SU-DHL-6 (cell line): ENCODE results near the gene TBC1D32.

Experiments
- H2AFZ ChIP-seq: fragments of 200-600 bp; sonication (generic); 2 replicates; pipeline ENCODE4 v1.6.1; 2014; ENCODE audit warnings: low read depth, mild to moderate bottlenecking, moderate library complexity, mixed read lengths, antibody characterized with exemption, low read length; ENCODE audit not compliant: severe bottlenecking
- H3F3A ChIP-seq: fragments of 200-600 bp; shearing (Covaris generic); 2 replicates; pipeline ENCODE4 v1.6.0; 2016; ENCODE audit warnings: antibody characterized with exemption, mild to moderate bottlenecking; ENCODE audit not compliant: insufficient read depth
- H3K27ac ChIP-seq: fragments of 200-600 bp; sonication (generic); 2 replicates; pipeline ENCODE4 v1.5.1; 2016; ENCODE audit warnings: low read depth, mild to moderate bottlenecking, low read length, moderate library complexity, mixed read lengths
- H3K27me3 ChIP-seq: fragments of 200-600 bp; sonication (generic), shearing (Covaris generic); 2 replicates; pipeline ENCODE4 v1.6.0; 2014; ENCODE audit warnings: mild to moderate bottlenecking, low read length
- H3K36me3 ChIP-seq: fragments of 200-600 bp; sonication (generic); 2 replicates; pipeline ENCODE4 v1.6.1; 2014; ENCODE audit warnings: mild to moderate bottlenecking, low read length, mixed read lengths
- H3K4me2 ChIP-seq: fragments of 300-600, 200-600 bp; shearing (Covaris generic), sonication (generic); 2 replicates; pipeline ENCODE4 v1.6.0; 2014; ENCODE audit warnings: low read length, low read depth, mild to moderate bottlenecking; ENCODE audit not compliant: poor library complexity, severe bottlenecking
- H3K4me3 ChIP-seq: fragments of 200-600 bp; sonication (generic); 2 replicates; pipeline ENCODE4 v1.5.1; 2014; ENCODE audit warnings: antibody characterized with exemption, low read length, mild to moderate bottlenecking, mixed read lengths; ENCODE audit not compliant: insufficient read depth, poor library complexity, severe bottlenecking
- H3K79me2 ChIP-seq: fragments of 200-600 bp; sonication (generic); 2 replicates; pipeline ENCODE4 v1.6.1; 2014; ENCODE audit warnings: mild to moderate bottlenecking, low read length, moderate library complexity; ENCODE audit not compliant: insufficient read depth
- H3K9ac ChIP-seq: fragments of 200-600 bp; sonication (generic); 2 replicates; pipeline ENCODE4 v1.7.0; 2014; ENCODE audit warnings: mild to moderate bottlenecking, low read length
- H3K9me2 ChIP-seq: fragments of 200-600 bp; sonication (generic); replicated peaks from 2 replicates; pipeline ENCODE4 v1.6.1; 2014; ENCODE audit warnings: low read length; ENCODE audit not compliant: insufficient read depth
- H3K9me3 ChIP-seq: fragments of 200-600 bp; sonication (generic); 2 replicates; pipeline ENCODE4 v1.6.1; 2014; ENCODE audit warnings: low read length, mixed read lengths; ENCODE audit not compliant: insufficient read depth
- H4K20me1 ChIP-seq: fragments of 200-600 bp; sonication (generic); 2 replicates; pipeline ENCODE4 v1.6.1; 2014; ENCODE audit warnings: low read depth, mild to moderate bottlenecking, antibody characterized with exemption, low read length, moderate library complexity, mixed read lengths
- EZH2phosphoT487 ChIP-seq: fragments of 200-600 bp; sonication (generic), shearing (Covaris generic); conservative IDR thresholded peaks from 2 replicates; pipeline ENCODE4 v1.6.1; 2018; ENCODE audit warnings: mild to moderate bottlenecking, antibody characterized with exemption, low read length, moderate library complexity, mixed read lengths
- TF ChIP-seq, protein P1 (sequence below): fragments of 200-600 bp; sonication (generic); IDR thresholded peaks from one replicate; pipeline ENCODE4 v1.5.1; 2017; ENCODE audit warnings: antibody characterized with exemption, mild to moderate bottlenecking, low read length, moderate library complexity; ENCODE audit not compliant: insufficient read depth, poor library complexity, severe bottlenecking

The TBC1D32 gene

DNA sequence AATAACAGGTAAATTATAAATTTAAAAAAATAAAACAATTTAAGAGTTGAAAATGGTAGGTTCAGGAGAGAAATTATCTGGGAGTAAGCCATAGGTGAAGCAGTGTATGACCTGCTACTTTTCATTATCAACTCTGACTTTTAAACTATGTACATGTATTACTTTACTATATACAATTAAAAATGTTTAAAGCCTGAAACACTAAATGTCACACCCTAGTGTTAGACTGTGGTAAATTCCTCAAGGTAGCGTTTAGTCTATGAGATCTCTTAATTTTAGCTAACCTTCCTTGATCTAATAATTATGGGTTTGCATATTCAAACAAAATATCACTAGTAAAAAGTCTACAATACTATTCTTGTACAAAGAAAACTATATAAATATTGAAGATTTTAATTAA, 22.3 kb upstream of the TBC1D32 start:
- H3K4me2 ChIP-seq, result no peak overlapping the region
- no peak overlapping the region for H3K27ac ChIP-seq
- TF ChIP-seq, protein P1, sequence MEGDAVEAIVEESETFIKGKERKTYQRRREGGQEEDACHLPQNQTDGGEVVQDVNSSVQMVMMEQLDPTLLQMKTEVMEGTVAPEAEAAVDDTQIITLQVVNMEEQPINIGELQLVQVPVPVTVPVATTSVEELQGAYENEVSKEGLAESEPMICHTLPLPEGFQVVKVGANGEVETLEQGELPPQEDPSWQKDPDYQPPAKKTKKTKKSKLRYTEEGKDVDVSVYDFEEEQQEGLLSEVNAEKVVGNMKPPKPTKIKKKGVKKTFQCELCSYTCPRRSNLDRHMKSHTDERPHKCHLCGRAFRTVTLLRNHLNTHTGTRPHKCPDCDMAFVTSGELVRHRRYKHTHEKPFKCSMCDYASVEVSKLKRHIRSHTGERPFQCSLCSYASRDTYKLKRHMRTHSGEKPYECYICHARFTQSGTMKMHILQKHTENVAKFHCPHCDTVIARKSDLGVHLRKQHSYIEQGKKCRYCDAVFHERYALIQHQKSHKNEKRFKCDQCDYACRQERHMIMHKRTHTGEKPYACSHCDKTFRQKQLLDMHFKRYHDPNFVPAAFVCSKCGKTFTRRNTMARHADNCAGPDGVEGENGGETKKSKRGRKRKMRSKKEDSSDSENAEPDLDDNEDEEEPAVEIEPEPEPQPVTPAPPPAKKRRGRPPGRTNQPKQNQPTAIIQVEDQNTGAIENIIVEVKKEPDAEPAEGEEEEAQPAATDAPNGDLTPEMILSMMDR, result no peak
- no peak for TF ChIP-seq EZH2phosphoT487
- H4K20me1 ChIP-seq, result no peaks in the 10 kb centered on the region
- no peaks in the 10 kb centered on the region for H3F3A ChIP-seq
- H3K36me3 ChIP-seq, result no peaks in the 10 kb centered on the region
- H3K79me2 ChIP-seq, result no peaks in the 10 kb centered on the region
- H3K27me3 ChIP-seq, result no peaks in the 10 kb centered on the region
- no peak overlapping the region for H3K4me3 ChIP-seq
- no peak overlapping the region for H2AFZ ChIP-seq
- H3K9me3 ChIP-seq, result no peaks in the 10 kb centered on the region
- no peaks in the 10 kb centered on the region for H3K9me2 ChIP-seq
- no peak overlapping the region for H3K9ac ChIP-seq

GRCh38 chr6:121354764-121355163, 20.5 kb upstream of the TBC1D32 start:
- Histone ChIP-seq H3K4me3 (no peak overlapping the region), H3K9me2 (no peaks in the 10 kb centered on the region), H3K27me3 (no peaks in the 10 kb centered on the region), H3K79me2 (no peaks in the 10 kb centered on the region), H3K36me3 (no peaks in the 10 kb centered on the region), H3K9ac (no peak overlapping the region), H2AFZ (no peak overlapping the region), H3F3A (no peaks in the 10 kb centered on the region), H3K27ac (no peak overlapping the region), H4K20me1 (no peaks in the 10 kb centered on the region), H3K4me2 (no peak overlapping the region), H3K9me3 (no peaks in the 10 kb centered on the region)
- TF ChIP-seq EZH2phosphoT487, result no peak
- TF ChIP-seq, protein P1, result peak; percentile 28

DNA sequence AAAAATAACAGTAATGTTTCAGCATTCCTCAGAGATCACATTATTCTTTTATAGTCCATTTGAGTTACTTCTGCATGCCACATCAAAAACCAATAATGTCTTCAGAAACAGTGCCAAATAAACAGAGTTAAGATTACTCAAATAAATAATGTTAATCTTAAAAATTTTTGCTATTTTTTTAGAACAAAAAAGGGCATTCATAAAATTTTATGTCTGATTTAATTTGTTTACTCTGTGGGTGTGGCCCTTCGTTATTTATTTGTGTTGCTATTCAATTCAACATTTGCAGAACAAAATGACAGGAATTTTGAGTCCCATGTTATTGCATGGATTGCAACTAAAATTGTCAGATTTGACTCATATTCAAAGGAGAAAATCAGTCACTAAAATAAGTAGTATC, 18.7 kb upstream of the TBC1D32 start:
- Histone ChIP-seq H3K79me2 (no peaks in the 10 kb centered on the region), H2AFZ (no peak overlapping the region), H4K20me1 (no peaks in the 10 kb centered on the region), H3K27me3 (no peaks in the 10 kb centered on the region), H3K36me3 (no peaks in the 10 kb centered on the region), H3K4me3 (no peak overlapping the region), H3K4me2 (no peak overlapping the region), H3K9me2 (no peaks in the 10 kb centered on the region), H3K9ac (no peak overlapping the region), H3F3A (no peaks in the 10 kb centered on the region), H3K9me3 (no peaks in the 10 kb centered on the region), H3K27ac (no peak overlapping the region)
- no peak for TF ChIP-seq EZH2phosphoT487
- TF ChIP-seq, protein P1, result no peak
